AG09319 (cell line): ENCODE data around the gene NFKB1.

Experiments
- DNase-seq: peaks from one replicate; pipeline ENCODE4 v3.0.0-alpha.2; 2010; ENCODE audit warnings: low read depth; ENCODE audit errors: extremely low read depth
- CTCF ChIP-seq: IDR thresholded peaks from 2 replicates; pipeline ENCODE4 v1.5.1; 2011; ENCODE audit warnings: low read depth, mild to moderate bottlenecking, inconsistent platforms, low read length, moderate library complexity

NFKB1 gene

GRCh38 chr4:102492531-102493241 lies 8.5 kb upstream of the NFKB1 start:
- TF ChIP-seq CTCF: no peak
- DNase-seq: no peak

GRCh38 chr4:102493257-102493656 lies 7.9 kb upstream of the NFKB1 start:
- TF ChIP-seq CTCF: no peak
- DNase-seq: no peak

GRCh38 chr4:102493794-102494193 lies 7.4 kb upstream of the NFKB1 start:
- no peak for TF ChIP-seq CTCF
- no peak for DNase-seq

GRCh38 chr4:102494603-102495002 lies 6.6 kb upstream of the NFKB1 start:
- no peak for DNase-seq
- TF ChIP-seq CTCF: no peak

- no peak for DNase-seq
- TF ChIP-seq CTCF: no peak
These were observed 3.2 kb upstream of the NFKB1 start for GRCh38 chr4:102497986-102498385.

GRCh38 chr4:102500352-102500695 lies 835 bp upstream of the NFKB1 start:
- TF ChIP-seq CTCF: peak; percentile 5
- no peak for DNase-seq

- no peak for TF ChIP-seq CTCF
- DNase-seq: no peak
These were observed 213 bp downstream of the NFKB1 start for GRCh38 chr4:102501447-102501696.

- DNase-seq: no peak
- no peak for TF ChIP-seq CTCF
These were observed 1.3 kb downstream of the NFKB1 start for GRCh38 chr4:102502543-102502818.
